HCT116 (cell line): ENCODE results near the gene MALRD1. TPM values are rescaled to one million over a fixed set of nuclear protein-coding genes. Genes with fewer than 3 reads are reported as not detected.

Experiments used
- ATAC-seq: fragments of 200-7000 bp; cut with Tn5 transposase; 2 replicates; pipeline ENCODE4 v1.9.1; 2020; ENCODE audit warnings: mild to moderate bottlenecking, moderate library complexity
- BruUV-seq: library from RNA; stranded (reverse); fragments of 400-500 nt; replicated peaks from 2 replicates; lab custom pipeline; 2021; lab: Mats Ljungman, UMichigan
- CTCF ChIA-PET: fragments of 300-600 bp; sonication (Branson Sonifier 250); formaldehyde crosslinking; loops from one replicate; lab custom pipeline; 2021; ENCODE audit warnings: antibody characterized with exemption; lab: Charles Lee
- POLR2A ChIA-PET: fragments of 300-600, 350-600 bp; sonication (Branson Sonifier 250); formaldehyde crosslinking; loops from one replicate; lab custom pipeline; 2021; ENCODE audit warnings: antibody characterized with exemption; lab: Charles Lee
- RAD21 ChIA-PET, 2 experiments: fragments of 300-600 bp; sonication (Branson Sonifier 250); formaldehyde crosslinking; loops; one replicate each; lab custom pipeline; 2023; ENCODE audit warnings: low total read pairs in 2 of 2; ENCODE audit not compliant: uncharacterized antibody in 2 of 2, unreplicated experiment in 2 of 2, low non-redundant PET in 1 of 2; lab: Charles Lee
- DNase-seq: peaks from one replicate; pipeline ENCODE4 v3.0.0-alpha.2; 2010; ENCODE audit warnings: low read depth, low spot score
- H2AFZ ChIP-seq: fragments of 200-600 bp; shearing (Covaris generic), sonication (generic); 2 replicates; pipeline ENCODE4 v1.6.1; 2017; ENCODE audit warnings: low read depth, mixed run types, mixed read lengths, antibody characterized with exemption, low read length; ENCODE audit not compliant: poor library complexity, severe bottlenecking
- H3K27ac ChIP-seq: 2 replicates; pipeline ENCODE4 v1.5.1; 2012; ENCODE audit warnings: low read depth, low read length
- H3K27me3 ChIP-seq: fragments of 200-600 bp; sonication (generic); 2 replicates; pipeline ENCODE4 v1.6.1; 2016; ENCODE audit warnings: mixed run types, low read length, mixed read lengths; ENCODE audit not compliant: insufficient read depth
- H3K36me3 ChIP-seq, 2 experiments: fragments of 200-500 bp in 1 of 2; fragments of 200-600 bp in 1 of 2; sonication (Bioruptor generic) in 1 of 2; sonication (generic) in 1 of 2; 2 replicates each; pipeline versions ENCODE4 v1.5.1 to v1.6.1; 2014 to 2016; ENCODE audit warnings: low read length in 2 of 2, inconsistent platforms in 1 of 2, mixed read lengths in 1 of 2, mixed run types in 1 of 2; ENCODE audit not compliant: insufficient read depth in 2 of 2, control insufficient read depth in 1 of 2
- H3K4me1 ChIP-seq, 2 experiments: fragments of 200-600 bp in 1 of 2; sonication (generic) in 1 of 2; 2 replicates each; pipeline versions ENCODE4 v1.5.1 to v1.6.1; 2012 to 2017; ENCODE audit warnings: low read length in 2 of 2, inconsistent platforms in 1 of 2, mild to moderate bottlenecking in 1 of 2, mixed read lengths in 1 of 2, mixed run types in 1 of 2, moderate library complexity in 1 of 2; ENCODE audit not compliant: insufficient read depth in 2 of 2, control insufficient read depth in 1 of 2
- H3K4me2 ChIP-seq: fragments of 200-600 bp; sonication (generic); 2 replicates; pipeline ENCODE4 v1.6.1; 2017; ENCODE audit warnings: mixed run types, low read length, mixed read lengths
- H3K4me3 ChIP-seq, 2 experiments: fragments of 200-600 bp in 1 of 2; sonication (generic) in 1 of 2; replicated peaks in 1 of 2; 2 replicates each; pipeline ENCODE4 v1.5.1; 2011 to 2016; ENCODE audit warnings: low read length in 2 of 2, control low read depth in 1 of 2, low read depth in 1 of 2, mild to moderate bottlenecking in 1 of 2, mixed read lengths in 1 of 2, mixed run types in 1 of 2
- H3K79me2 ChIP-seq: fragments of 200-600 bp; sonication (generic); 2 replicates; pipeline ENCODE4 v1.6.1; 2017; ENCODE audit warnings: mild to moderate bottlenecking, mixed run types, low read length, moderate library complexity, mixed read lengths; ENCODE audit not compliant: insufficient read depth
- H3K9ac ChIP-seq: fragments of 200-600 bp; sonication (generic); 2 replicates; pipeline ENCODE4 v1.6.1; 2016; ENCODE audit warnings: low read length, mixed read lengths
- H3K9me2 ChIP-seq: fragments of 200-600 bp; sonication (generic), shearing (Covaris generic); 2 replicates; pipeline ENCODE4 v1.6.1; 2017; ENCODE audit warnings: mixed run types, mild to moderate bottlenecking, moderate library complexity; ENCODE audit not compliant: insufficient read depth
- H3K9me3 ChIP-seq, 2 experiments: fragments of 200-500 bp in 1 of 2; fragments of 200-600 bp in 1 of 2; sonication (Bioruptor generic) in 1 of 2; sonication (generic) in 1 of 2; 2 replicates each; pipeline ENCODE4 v1.6.1; 2014 to 2017; ENCODE audit warnings: low read length in 2 of 2, mixed read lengths in 2 of 2, inconsistent platforms in 1 of 2, low read depth in 1 of 2, mild to moderate bottlenecking in 1 of 2, mixed run types in 1 of 2, moderate library complexity in 1 of 2; ENCODE audit not compliant: control insufficient read depth in 1 of 2, insufficient read depth in 1 of 2
- H4K20me1 ChIP-seq: fragments of 200-600 bp; sonication (generic), shearing (Covaris generic); 2 replicates; pipeline ENCODE4 v1.6.1; 2017; ENCODE audit warnings: mixed run types, mild to moderate bottlenecking, moderate library complexity; ENCODE audit not compliant: insufficient read depth
- ATF3 ChIP-seq: IDR thresholded peaks from 2 replicates; pipeline ENCODE4 v1.6.1; 2012
- CBX3 ChIP-seq: IDR thresholded peaks from 2 replicates; pipeline ENCODE4 v1.6.1; 2012; ENCODE audit warnings: low read depth
- CEBPB ChIP-seq: IDR thresholded peaks from 2 replicates; pipeline ENCODE4 v1.6.1; 2012; ENCODE audit warnings: low read depth
- CTCF ChIP-seq, 3 experiments: fragments of 200-600 bp in 1 of 3; sonication (generic) in 1 of 3; IDR thresholded peaks in 2 of 3; conservative IDR thresholded peaks in 1 of 3; 2 replicates each; pipeline ENCODE4 v1.5.1; 2012 to 2017; ENCODE audit warnings: low read depth in 2 of 3, low read length in 2 of 3, antibody characterized with exemption in 1 of 3, borderline replicate concordance in 1 of 3, control low read depth in 1 of 3, mild to moderate bottlenecking in 1 of 3, mixed read lengths in 1 of 3, mixed run types in 1 of 3, moderate library complexity in 1 of 3; ENCODE audit not compliant: insufficient read depth in 1 of 3
- EGR1 ChIP-seq: IDR thresholded peaks from 2 replicates; pipeline ENCODE4 v1.6.1; 2012; ENCODE audit warnings: low read depth
- ELF1 ChIP-seq: IDR thresholded peaks from 2 replicates; pipeline ENCODE4 v1.6.1; 2012; ENCODE audit warnings: low read depth, borderline replicate concordance
- EZH2 ChIP-seq: fragments of 200-600 bp; sonication (generic); IDR thresholded peaks from 2 replicates; pipeline ENCODE4 v1.6.1; 2017; ENCODE audit warnings: antibody characterized with exemption, mixed run types
- EZH2phosphoT487 ChIP-seq: fragments of 200-600 bp; IDR thresholded peaks from 2 replicates; pipeline ENCODE4 v1.6.1; 2018; ENCODE audit warnings: antibody characterized with exemption, borderline replicate concordance
- SIN3A ChIP-seq: IDR thresholded peaks from 2 replicates; pipeline ENCODE4 v1.6.1; 2012; ENCODE audit warnings: low read depth
- SP1 ChIP-seq: IDR thresholded peaks from 2 replicates; pipeline ENCODE4 v1.6.1; 2012; ENCODE audit warnings: low read depth
- SRF ChIP-seq: IDR thresholded peaks from 2 replicates; pipeline ENCODE4 v1.6.1; 2012; ENCODE audit warnings: low read depth
- TCF7L2 ChIP-seq: IDR thresholded peaks from 2 replicates; pipeline ENCODE4 v1.7.0; 2011; ENCODE audit warnings: borderline replicate concordance, inconsistent platforms; ENCODE audit not compliant: insufficient read depth, insufficient read length; ENCODE audit errors: extremely low read depth
- YY1 ChIP-seq: IDR thresholded peaks from 2 replicates; pipeline ENCODE4 v1.6.1; 2011; ENCODE audit warnings: low read length, low read depth, moderate library complexity, mild to moderate bottlenecking; ENCODE audit not compliant: insufficient replicate concordance; ENCODE audit errors: extremely low read depth
- ZBTB33 ChIP-seq: IDR thresholded peaks from 2 replicates; pipeline ENCODE4 v1.6.1; 2011; ENCODE audit warnings: mild to moderate bottlenecking, low read length, moderate library complexity; ENCODE audit not compliant: insufficient replicate concordance; ENCODE audit errors: extremely low read depth
- ZFX ChIP-seq: fragments of 450-650 bp; IDR thresholded peaks from 2 replicates; pipeline ENCODE4 v1.6.1; 2017
- intact Hi-C: fragments of 100-400 bp; cut with micrococcal nuclease; formaldehyde crosslinking; loops from 2 replicates; pipeline ENCODE4 v1.10.0; 2022
- total RNA-seq: library from RNA; stranded (reverse); gene quantifications from one replicate; pipeline ENCODE4 v1.2.1, GENCODE V29; 2021; ENCODE audit not compliant: unreplicated experiment

Gene MALRD1
- total RNA-seq, 1 experiment from 2014 or later, result not detected

GRCh38 chr10:19329475-19329874 is 280.9 kb downstream of the MALRD1 start:
- no peak overlapping the region for H3K4me2 ChIP-seq
- no peaks in the 10 kb centered on the region for H3K9me2 ChIP-seq
- BruUV-seq, result no TSS peak
- no peaks in the 10 kb centered on the region for H3K36me3 ChIP-seq
- TF ChIP-seq ZFX (no peak), ELF1 (no peak), SIN3A (no peak), YY1 (no peak), CBX3 (no peak), CTCF (IDR thresholded peaks at IDR 0.05 in 2 of 3, conservative IDR thresholded peaks at IDR 0.05 in 1 of 3; ENCODE audit: borderline replicate concordance in 1 of 3, insufficient read depth in 1 of 3, low read depth in 2 of 3, low read length in 2 of 3) (no peak), TCF7L2 (no peak), SRF (no peak), ATF3 (no peak), EZH2 (no peak), CEBPB (no peak), ZBTB33 (no peak), EZH2phosphoT487 (no peak), EGR1 (no peak), SP1 (no peak)
- peaks cover 3 to 15% of the 10 kb centered on the region in 2 experiments; a peak in 2 of 4 replicates for H3K9me3 ChIP-seq
- no peaks in the 10 kb centered on the region for H3K79me2 ChIP-seq
- H3K27ac ChIP-seq, result no peak overlapping the region
- ChIA-PET CTCF (no interaction called here), RAD21 (no interaction called here), POLR2A (no interaction called here)
- no peak for ATAC-seq
- intact Hi-C loops, result no loop called here
- H2AFZ ChIP-seq, result no peak overlapping the region
- no peaks in the 10 kb centered on the region for H3K4me1 ChIP-seq
- H3K27me3 ChIP-seq, result no peaks in the 10 kb centered on the region
- no peaks in the 10 kb centered on the region for H4K20me1 ChIP-seq
- no peak overlapping the region for H3K4me3 ChIP-seq
- no peak overlapping the region for H3K9ac ChIP-seq
- DNase-seq, result no peak
